Epithelial cell of esophagus (primary cell): ENCODE results near the gene CHGA.

ENCODE experiments used
- DNase-seq: peaks from one replicate; pipeline ENCODE4 v3.0.0; 2010; ENCODE audit warnings: low read depth
- H3K4me3 ChIP-seq: 2 replicates; pipeline ENCODE4 v1.5.1; 2011; ENCODE audit warnings: mild to moderate bottlenecking, low read length, control low read depth
- CTCF ChIP-seq: IDR thresholded peaks from 2 replicates; pipeline ENCODE4 v1.5.1; 2011; ENCODE audit warnings: low read depth, mild to moderate bottlenecking, low read length, control low read depth, inconsistent platforms; ENCODE audit not compliant: insufficient read depth; ENCODE audit errors: missing control alignments

Gene CHGA

GRCh38 chr14:92917041-92917940 is 5.7 kb upstream of the CHGA start:
- TF ChIP-seq CTCF, result no peak
- no peak overlapping the region for H3K4me3 ChIP-seq
- DNase-seq, result no peak

- no peak overlapping the region for H3K4me3 ChIP-seq
- TF ChIP-seq CTCF, result no peak
- no peak for DNase-seq
Measured at GRCh38 chr14:92917956-92918355, 5.0 kb upstream of the CHGA start.

GRCh38 chr14:92920001-92920400 is 2.9 kb upstream of the CHGA start:
- H3K4me3 ChIP-seq, result no peak overlapping the region
- DNase-seq, result no peak
- TF ChIP-seq CTCF, result no peak

GRCh38 chr14:92922155-92922735 is 705 bp upstream of the CHGA start:
- no peak for TF ChIP-seq CTCF
- H3K4me3 ChIP-seq, result no peak overlapping the region
- DNase-seq, result no peak

- no peak for TF ChIP-seq CTCF
Measured at GRCh38 chr14:92923744-92924103, 774 bp downstream of the CHGA start.

GRCh38 chr14:92924247-92924646 is 1.3 kb downstream of the CHGA start:
- no peak for TF ChIP-seq CTCF
- DNase-seq, result no peak
- no peak overlapping the region for H3K4me3 ChIP-seq

More at GRCh38 chr14:92923744-92924103, 774 bp downstream of the CHGA start:
- no peak for DNase-seq
- no peak overlapping the region for H3K4me3 ChIP-seq
